GM19351 (cell line): ENCODE measurements around the gene GPR15.

ENCODE experiments used
- ATAC-seq: cut with Tn5 transposase; IDR thresholded peaks from one replicate; pipeline ENCODE4 v1.9.1; 2021; ENCODE audit warnings: mild to moderate bottlenecking, moderate library complexity; ENCODE audit not compliant: unreplicated experiment

Gene GPR15

DNA sequence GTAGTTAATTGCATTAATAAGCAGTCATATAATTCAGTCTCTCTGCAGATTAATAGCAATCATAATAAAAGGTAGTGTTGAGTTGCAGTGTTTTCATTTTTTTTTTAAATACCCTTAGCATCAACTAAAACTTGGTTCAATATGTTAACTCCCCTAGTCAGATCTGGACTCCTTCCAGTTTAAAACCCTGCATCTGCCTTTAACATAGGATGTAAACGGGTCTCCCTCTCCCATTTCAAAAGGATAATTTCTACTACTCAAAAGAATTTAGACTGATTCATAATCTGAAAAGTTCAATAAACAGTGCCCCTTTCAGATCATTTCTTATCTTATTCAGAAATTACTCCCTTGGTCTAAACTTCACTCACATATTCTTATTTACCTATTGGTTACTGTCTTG is 50.3 kb downstream of the GPR15 start:
- ATAC-seq: no peak

GRCh38 chr3:98583766-98584165 is 52.0 kb downstream of the GPR15 start:
- no peak for ATAC-seq
